ENCODE results near the gene PHYHD1.

Gene PHYHD1

GRCh38 chr9:128919402-128920089, 1.2 kb upstream of the PHYHD1 start:
- H3K27ac ChIP-seq (ENCODE audit: low read depth, low read length): no peak overlapping the region
- TF ChIP-seq EZH2phosphoT487 (IDR thresholded peaks at IDR 0.05; ENCODE audit: borderline replicate concordance, low read length) (no peak), CTCF (IDR thresholded peaks at IDR 0.05; ENCODE audit: low read depth, low read length, poor library complexity, severe bottlenecking) (no peak)

GRCh38 chr9:128921881-128922763, 1.3 kb downstream of the PHYHD1 start:
- Histone ChIP-seq H3K27ac (ENCODE audit: low read depth, low read length) (peak overlapping the region; percentile 94), H3K4me2 (ENCODE audit: low read length) (peak overlapping the region; percentile 91), H3K27me3 (ENCODE audit: control insufficient read depth, low read length) (no peaks in the 10 kb centered on the region), H3K9me2 (replicated peaks; ENCODE audit: control insufficient read depth, low read length) (no peaks in the 10 kb centered on the region), H3K79me2 (ENCODE audit: control insufficient read depth, low read length) (peaks cover 6% of the 10 kb centered on the region; the same call in 1 of the 2 replicates), H3K9me3 (ENCODE audit: control insufficient read depth, insufficient read depth, low read length) (no peaks in the 10 kb centered on the region), H3K4me3 (ENCODE audit: low read length) (peak overlapping the region; percentile 77), H3F3A (ENCODE audit: control insufficient read depth, insufficient read depth) (peaks cover 4% of the 10 kb centered on the region; the same call in 1 of the 2 replicates), H3K36me3 (ENCODE audit: control insufficient read depth, low read length) (peaks cover 15% of the 10 kb centered on the region), H4K20me1 (ENCODE audit: control insufficient read depth, insufficient read depth, low read depth, low read length) (no peaks in the 10 kb centered on the region), H3K4me1 (ENCODE audit: control insufficient read depth, low read length) (peaks cover 17% of the 10 kb centered on the region)
- TF ChIP-seq EZH2phosphoT487 (IDR thresholded peaks at IDR 0.05; ENCODE audit: borderline replicate concordance, low read length) (no peak), CTCF (IDR thresholded peaks at IDR 0.05; ENCODE audit: low read depth, low read length, poor library complexity, severe bottlenecking) (no peak)

More at GRCh38 chr9:128919402-128920089, 1.2 kb upstream of the PHYHD1 start:
- H3K4me1 ChIP-seq (ENCODE audit: control insufficient read depth, low read length): peaks cover 17% of the 10 kb centered on the region
- H4K20me1 ChIP-seq (ENCODE audit: control insufficient read depth, insufficient read depth, low read depth, low read length): no peaks in the 10 kb centered on the region
- H3F3A ChIP-seq (ENCODE audit: control insufficient read depth, insufficient read depth): peaks cover 5% of the 10 kb centered on the region; the same call in 1 of the 2 replicates
- no peaks in the 10 kb centered on the region for H3K9me3 ChIP-seq (ENCODE audit: control insufficient read depth, insufficient read depth, low read length)
- H3K4me3 ChIP-seq (ENCODE audit: low read length): no peak overlapping the region
- H3K27me3 ChIP-seq (ENCODE audit: control insufficient read depth, low read length): no peaks in the 10 kb centered on the region
- H3K4me2 ChIP-seq (ENCODE audit: low read length): no peak overlapping the region
- H3K79me2 ChIP-seq (ENCODE audit: control insufficient read depth, low read length): peaks cover 6% of the 10 kb centered on the region; the same call in 1 of the 2 replicates
- peaks cover 20% of the 10 kb centered on the region for H3K36me3 ChIP-seq (ENCODE audit: control insufficient read depth, low read length)
- no peaks in the 10 kb centered on the region for H3K9me2 ChIP-seq (replicated peaks; ENCODE audit: control insufficient read depth, low read length)

- Histone ChIP-seq H3K9me2 (replicated peaks; ENCODE audit: control insufficient read depth, low read length) (no peaks in the 10 kb centered on the region), H3K27ac (ENCODE audit: low read depth, low read length) (no peak overlapping the region), H3K27me3 (ENCODE audit: control insufficient read depth, low read length) (no peaks in the 10 kb centered on the region), H3K79me2 (ENCODE audit: control insufficient read depth, low read length) (peaks cover 6% of the 10 kb centered on the region; the same call in 1 of the 2 replicates), H3K36me3 (ENCODE audit: control insufficient read depth, low read length) (peaks cover 6% of the 10 kb centered on the region), H3F3A (ENCODE audit: control insufficient read depth, insufficient read depth) (peaks cover 3% of the 10 kb centered on the region; the same call in 1 of the 2 replicates), H4K20me1 (ENCODE audit: control insufficient read depth, insufficient read depth, low read depth, low read length) (no peaks in the 10 kb centered on the region), H3K4me3 (ENCODE audit: low read length) (no peak overlapping the region), H3K9me3 (ENCODE audit: control insufficient read depth, insufficient read depth, low read length) (no peaks in the 10 kb centered on the region), H3K4me2 (ENCODE audit: low read length) (no peak overlapping the region), H3K4me1 (ENCODE audit: control insufficient read depth, low read length) (peaks cover 23% of the 10 kb centered on the region)
- no peak for TF ChIP-seq CTCF (IDR thresholded peaks at IDR 0.05; ENCODE audit: low read depth, low read length, poor library complexity, severe bottlenecking)
- TF ChIP-seq EZH2phosphoT487 (IDR thresholded peaks at IDR 0.05; ENCODE audit: borderline replicate concordance, low read length): no peak
Observed at GRCh38 chr9:128923493-128923883, 2.7 kb downstream of the PHYHD1 start.

Measured in DOHH2 (cell line).